Endothelial cell of umbilical vein (primary cell): Measurements from ENCODE around the gene ACTL10. TPM values are rescaled to one million over a fixed set of nuclear protein-coding genes. Genes with fewer than 3 reads are reported as not detected.

Source experiments
- BruUV-seq: library from RNA; stranded (reverse); fragments of 400-500 nt; replicated peaks from 2 replicates; lab custom pipeline; 2021; lab: Mats Ljungman, UMichigan
- CTCF ChIA-PET: fragments of 300-600, 350-600 bp; sonication (Branson Sonifier 250); formaldehyde crosslinking; loops from one replicate; lab custom pipeline; 2021; ENCODE audit warnings: antibody characterized with exemption, inconsistent platforms; lab: Charles Lee
- POLR2A ChIA-PET: fragments of 300-600, 350-600 bp; sonication (Branson Sonifier 250); formaldehyde crosslinking; loops from one replicate; lab custom pipeline; 2021; ENCODE audit warnings: antibody characterized with exemption, inconsistent platforms; lab: Charles Lee
- DNase-seq: peaks from one replicate; pipeline ENCODE4 v3.0.0-alpha.2; 2011; ENCODE audit warnings: low read depth, low spot score
- FAIRE-seq: peaks from 2 replicates; lab custom pipeline; 2011; peaks lifted over from hg19 to GRCh38; lab: Jason Lieb, UNC
- H2AFZ ChIP-seq: 2 replicates; pipeline ENCODE4 v1.6.0; 2012; ENCODE audit warnings: low read depth, low read length, control low read depth, inconsistent platforms
- H3K27ac ChIP-seq: 2 replicates; pipeline ENCODE4 v1.5.1; 2011; ENCODE audit warnings: low read depth, mild to moderate bottlenecking, control low read depth, low read length, moderate library complexity; ENCODE audit not compliant: insufficient read depth
- H3K27me3 ChIP-seq, 2 experiments: 2 replicates each; pipeline versions ENCODE4 v1.6.0 to v1.6.1; 2011; ENCODE audit warnings: low read length in 2 of 2, mixed read lengths in 1 of 2; ENCODE audit not compliant: control insufficient read depth in 2 of 2, insufficient read depth in 2 of 2
- H3K36me3 ChIP-seq, 2 experiments: 2 replicates in 1 of 2; 3 replicates in 1 of 2; pipeline ENCODE4 v1.5.1; 2011; ENCODE audit warnings: low read length in 2 of 2, mild to moderate bottlenecking in 1 of 2, moderate library complexity in 1 of 2; ENCODE audit not compliant: control insufficient read depth in 2 of 2, insufficient read depth in 2 of 2; ENCODE audit errors: extremely low read depth in 1 of 2
- H3K4me1 ChIP-seq: 3 replicates; pipeline ENCODE4 v1.5.1; 2011; ENCODE audit warnings: mild to moderate bottlenecking, low read length; ENCODE audit not compliant: control insufficient read depth, insufficient read depth; ENCODE audit errors: extremely low read depth
- H3K4me2 ChIP-seq: 2 replicates; pipeline ENCODE4 v1.6.1; 2011; ENCODE audit warnings: low read length, control low read depth, mixed read lengths; ENCODE audit not compliant: insufficient read depth
- H3K4me3 ChIP-seq, 3 experiments: fragments of 200-600 bp in 1 of 3; sonication (generic), shearing (Covaris generic) in 1 of 3; replicated peaks in 1 of 3; 2 replicates each; pipeline ENCODE4 v1.5.1; 2011 to 2016; ENCODE audit warnings: control low read depth in 3 of 3, low read length in 3 of 3, mild to moderate bottlenecking in 2 of 3, inconsistent platforms in 1 of 3, low read depth in 1 of 3, moderate library complexity in 1 of 3; ENCODE audit not compliant: insufficient read depth in 1 of 3
- H3K79me2 ChIP-seq: 2 replicates; pipeline ENCODE4 v1.6.0; 2012; ENCODE audit warnings: low read length, inconsistent platforms; ENCODE audit not compliant: control insufficient read depth, insufficient read depth
- H3K9ac ChIP-seq: replicated peaks from 2 replicates; pipeline ENCODE3; 2011; ENCODE audit warnings: low read length, control low read depth; ENCODE audit not compliant: insufficient read depth; ENCODE audit errors: extremely low read depth
- H3K9me1 ChIP-seq: replicated peaks from 3 replicates; pipeline ENCODE4 v1.6.0; 2011; ENCODE audit warnings: mild to moderate bottlenecking, low read length; ENCODE audit not compliant: control insufficient read depth, insufficient read depth; ENCODE audit errors: extremely low read depth
- H3K9me3 ChIP-seq: replicated peaks from 2 replicates; pipeline ENCODE4 v1.5.1; 2012; ENCODE audit warnings: low read length, inconsistent platforms; ENCODE audit not compliant: control insufficient read depth, insufficient read depth
- H4K20me1 ChIP-seq: replicated peaks from 2 replicates; pipeline ENCODE3; 2011; ENCODE audit warnings: mild to moderate bottlenecking, low read length; ENCODE audit not compliant: control insufficient read depth, insufficient read depth; ENCODE audit errors: extremely low read depth
- EZH2 ChIP-seq: IDR thresholded peaks from 2 replicates; pipeline ENCODE4 v1.6.1; 2012; ENCODE audit warnings: borderline replicate concordance, low read depth, mild to moderate bottlenecking, moderate library complexity, low read length, inconsistent platforms; ENCODE audit not compliant: severe bottlenecking
- FOS ChIP-seq: IDR thresholded peaks from 2 replicates; pipeline ENCODE4 v1.6.1; 2011; ENCODE audit warnings: mild to moderate bottlenecking, low read length, moderate library complexity, borderline replicate concordance; ENCODE audit not compliant: insufficient read depth
- JUN ChIP-seq: IDR thresholded peaks from 2 replicates; pipeline ENCODE4 v1.6.1; 2011; ENCODE audit warnings: borderline replicate concordance, low read depth; ENCODE audit not compliant: insufficient read length, insufficient read depth
- MAX ChIP-seq: IDR thresholded peaks from 2 replicates; pipeline ENCODE4 v1.6.1; 2011; ENCODE audit not compliant: insufficient read depth, insufficient read length
- MYC ChIP-seq: IDR thresholded peaks from one replicate; pipeline ENCODE4 v1.6.1; 2011; ENCODE audit warnings: mild to moderate bottlenecking, low read depth, low read length
- POLR2A ChIP-seq: IDR thresholded peaks from 2 replicates; pipeline ENCODE4 v1.6.1; 2012; ENCODE audit warnings: low read depth, mild to moderate bottlenecking, control low read depth, low read length
- POLR2AphosphoS5 ChIP-seq: IDR thresholded peaks from 2 replicates; pipeline ENCODE4 v1.6.1; 2012; ENCODE audit warnings: low read depth, mild to moderate bottlenecking, control low read depth, low read length, moderate library complexity; ENCODE audit not compliant: insufficient read depth
- dilution Hi-C: fragments of 300-500 bp; cut with MboI; formaldehyde crosslinking; loops from one replicate; pipeline ENCODE4 v1.15.0; 2019; ENCODE audit warnings: low sequenced_read_pairs; ENCODE audit not compliant: extremely low pct_ligation_motif_present
- intact Hi-C: fragments of 100-400 bp; cut with micrococcal nuclease; formaldehyde crosslinking; loops from one replicate; pipeline ENCODE4 v1.10.0; 2022
- polyA plus RNA-seq, 4 experiments: library from polyadenylated mRNA; depleted of rRNA in 3 of 4; stranded (reverse) in 3 of 4; unstranded in 1 of 4; fragments of >200 nt; gene quantifications; 2 replicates each; pipeline versions ENCODE4 v1.2.1 to v1.2.3, GENCODE V29; 2011 to 2012; ENCODE audit warnings: missing spikeins in 1 of 4
- total RNA-seq: library from RNA; stranded (reverse); gene quantifications from 2 replicates; pipeline ENCODE4 v1.2.3, GENCODE V29; 2021

The ACTL10 gene
- total and polyA plus RNA-seq, 2 donors (not counting 3 experiments of a cell fraction or from before 2014, with no cell fraction given): 0.92 to 1.4 TPM

DNA sequence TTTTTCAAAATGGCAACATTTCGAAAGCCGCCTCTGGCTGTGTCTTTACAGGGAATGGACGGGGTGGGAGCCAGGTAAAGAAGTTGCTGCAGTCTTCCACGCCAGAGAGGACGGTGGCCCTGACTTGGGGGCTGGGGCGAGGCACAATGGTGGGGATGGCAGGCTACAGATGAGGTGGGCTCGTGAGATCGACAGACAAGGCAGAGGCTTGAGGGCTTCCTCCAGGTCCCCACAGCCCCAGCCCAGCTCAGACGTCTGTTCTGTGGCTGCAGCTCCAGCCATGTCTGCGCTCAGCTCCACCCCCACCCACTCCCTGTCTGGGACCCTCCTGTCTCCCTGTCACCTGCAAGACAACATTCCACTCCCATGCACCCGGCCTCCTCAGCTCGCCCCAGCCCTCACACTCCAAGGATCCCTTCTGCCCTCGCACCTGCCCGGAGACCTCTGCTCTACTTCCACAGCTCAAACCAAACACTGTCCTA is 12.0 kb upstream of the ACTL10 start:
- CTCF ChIA-PET: interaction anchor here (0.6 to 5.2 kb wide), 10 partner anchors 9 to 233 kb away, joined by 3 to 58 read pairs (median 14); no protein-coding TSS in a partner anchor
- Histone ChIP-seq H3K4me1 (no peaks in the 10 kb centered on the region), H3K27ac (no peak overlapping the region), H3K27me3 (no peaks in the 10 kb centered on the region), H3K4me3 (no peak overlapping the region), H4K20me1 (no peaks in the 10 kb centered on the region), H3K9ac (no peak overlapping the region), H2AFZ (no peak overlapping the region), H3K9me1 (no peaks in the 10 kb centered on the region), H3K79me2 (no peaks in the 10 kb centered on the region), H3K36me3 (no peaks in the 10 kb centered on the region), H3K4me2 (no peak overlapping the region), H3K9me3 (no peaks in the 10 kb centered on the region)
- no peak for TF ChIP-seq MAX
- TF ChIP-seq JUN: no peak
- dilution Hi-C loops (no loop called here), intact Hi-C loops (loop anchor here (5.0 kb wide), 1 partner anchor 137 kb away; no protein-coding TSS in a partner anchor)
- POLR2A ChIA-PET: no interaction called here
- BruUV-seq: no TSS peak
- FAIRE-seq (no peak), DNase-seq (no peak)

GRCh38 chr20:33655164-33655563 is 11.6 kb upstream of the ACTL10 start:
- H3K9ac ChIP-seq: no peak overlapping the region
- no peak overlapping the region for H2AFZ ChIP-seq
- DNase-seq: no peak
- BruUV-seq: no TSS peak
- H4K20me1 ChIP-seq: no peaks in the 10 kb centered on the region
- H3K27ac ChIP-seq: no peak overlapping the region
- H3K9me3 ChIP-seq: no peaks in the 10 kb centered on the region
- dilution Hi-C loops: no loop called here
- no peaks in the 10 kb centered on the region for H3K9me1 ChIP-seq
- no peaks in the 10 kb centered on the region for H3K4me1 ChIP-seq
- no peaks in the 10 kb centered on the region for H3K79me2 ChIP-seq
- intact Hi-C loops: no loop called here
- ChIA-PET CTCF (interaction anchor here (0.6 to 5.2 kb wide), 4 partner anchors 11 to 234 kb away, joined by 4 to 58 read pairs (median 4); no protein-coding TSS in a partner anchor), POLR2A (no interaction called here)
- no peaks in the 10 kb centered on the region for H3K36me3 ChIP-seq
- no peak for FAIRE-seq
- TF ChIP-seq MYC: no peak
- TF ChIP-seq JUN: no peak
- no peak for TF ChIP-seq POLR2AphosphoS5
- TF ChIP-seq POLR2A: no peak
- no peak for TF ChIP-seq EZH2
- TF ChIP-seq FOS: no peak
- no peak overlapping the region for H3K4me2 ChIP-seq
- H3K27me3 ChIP-seq: no peaks in the 10 kb centered on the region
- no peak overlapping the region for H3K4me3 ChIP-seq
